DOHH2 (cell line): ENCODE data around the gene MMP1.

Experiments used
- H3F3A ChIP-seq: fragments of 200-600 bp; sonication (generic), shearing (Covaris generic); 2 replicates; pipeline ENCODE4 v1.6.0; 2016; ENCODE audit warnings: antibody characterized with exemption, mild to moderate bottlenecking; ENCODE audit not compliant: control insufficient read depth, insufficient read depth
- H3K27ac ChIP-seq: fragments of 200-600 bp; sonication (generic); 2 replicates; pipeline ENCODE4 v1.5.1; 2014; ENCODE audit warnings: low read depth, mild to moderate bottlenecking, low read length, moderate library complexity
- H3K27me3 ChIP-seq: fragments of 200-600 bp; sonication (generic); 2 replicates; pipeline ENCODE4 v1.6.1; 2014; ENCODE audit warnings: mild to moderate bottlenecking, low read length, mixed read lengths; ENCODE audit not compliant: control insufficient read depth
- H3K36me3 ChIP-seq: fragments of 200-600 bp; sonication (generic); 2 replicates; pipeline ENCODE4 v1.6.1; 2014; ENCODE audit warnings: mild to moderate bottlenecking, low read length, moderate library complexity, mixed read lengths; ENCODE audit not compliant: control insufficient read depth
- H3K4me1 ChIP-seq: fragments of 200-600 bp; sonication (generic); 2 replicates; pipeline ENCODE4 v1.6.1; 2014; ENCODE audit warnings: mild to moderate bottlenecking, low read length, mixed read lengths; ENCODE audit not compliant: control insufficient read depth
- H3K4me2 ChIP-seq: fragments of 200-600 bp; sonication (generic); 2 replicates; pipeline ENCODE4 v1.6.0; 2014; ENCODE audit warnings: mild to moderate bottlenecking, low read length, moderate library complexity
- H3K4me3 ChIP-seq: fragments of 200-600 bp; sonication (generic); 2 replicates; pipeline ENCODE4 v1.5.1; 2014; ENCODE audit warnings: mild to moderate bottlenecking, low read length, mixed read lengths
- H3K79me2 ChIP-seq: fragments of 200-600 bp; sonication (generic); 2 replicates; pipeline ENCODE4 v1.6.1; 2014; ENCODE audit warnings: mild to moderate bottlenecking, low read length, mixed read lengths; ENCODE audit not compliant: control insufficient read depth
- H3K9me2 ChIP-seq: fragments of 200-600 bp; sonication (generic); replicated peaks from 2 replicates; pipeline ENCODE4 v1.6.1; 2014; ENCODE audit warnings: mild to moderate bottlenecking, low read length, mixed read lengths; ENCODE audit not compliant: control insufficient read depth
- H3K9me3 ChIP-seq: fragments of 200-600 bp; sonication (generic); 2 replicates; pipeline ENCODE4 v1.6.1; 2014; ENCODE audit warnings: antibody characterized with exemption, low read length, mixed read lengths; ENCODE audit not compliant: control insufficient read depth, insufficient read depth
- H4K20me1 ChIP-seq: fragments of 200-600 bp; sonication (generic); 2 replicates; pipeline ENCODE4 v1.6.0; 2014; ENCODE audit warnings: low read depth, mild to moderate bottlenecking, antibody characterized with exemption, low read length, moderate library complexity; ENCODE audit not compliant: control insufficient read depth, insufficient read depth
- EZH2phosphoT487 ChIP-seq: fragments of 200-600 bp; sonication (generic); IDR thresholded peaks from 2 replicates; pipeline ENCODE4 v1.6.1; 2017; ENCODE audit warnings: borderline replicate concordance, mild to moderate bottlenecking, antibody characterized with exemption, low read length, moderate library complexity, mixed read lengths
- TF ChIP-seq, protein P1 (sequence below): fragments of 200-600 bp; sonication (generic); IDR thresholded peaks from one replicate; pipeline ENCODE4 v1.5.1; 2014; ENCODE audit warnings: antibody characterized with exemption, mild to moderate bottlenecking, low read depth, low read length; ENCODE audit not compliant: poor library complexity, severe bottlenecking

MMP1 gene

DNA sequence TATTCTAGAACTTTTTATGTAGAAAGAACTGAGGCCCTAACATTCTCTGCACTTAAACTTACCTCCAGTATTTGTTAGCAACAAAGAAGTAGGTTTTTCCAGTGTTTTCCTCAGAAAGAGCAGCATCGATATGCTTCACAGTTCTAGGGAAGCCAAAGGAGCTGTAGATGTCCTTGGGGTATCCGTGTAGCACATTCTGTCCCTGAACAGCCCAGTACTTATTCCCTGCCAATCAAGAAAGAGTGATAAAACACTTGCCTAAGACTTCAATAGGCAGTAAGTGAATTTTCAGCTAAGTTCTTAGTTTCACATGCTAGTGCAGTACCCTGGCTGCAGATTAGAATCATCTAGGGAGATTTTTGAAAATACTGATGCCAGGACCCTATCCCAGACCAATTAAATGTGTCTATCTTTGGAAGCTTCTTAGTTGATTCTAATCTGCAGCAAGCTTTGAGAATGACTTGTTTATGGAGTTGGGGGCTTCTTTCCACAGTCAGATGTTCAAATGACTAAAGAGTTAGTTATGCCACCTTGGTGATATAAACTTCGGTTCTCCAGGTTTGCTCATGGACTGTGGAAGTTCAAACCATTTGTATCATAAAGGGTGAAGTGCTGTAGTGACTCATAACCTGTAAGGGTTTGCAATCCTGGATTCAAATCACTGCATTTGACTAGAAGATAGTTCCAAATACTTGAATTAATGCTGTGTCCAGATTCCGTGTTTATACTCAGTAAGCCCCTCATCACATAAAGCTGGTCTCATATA lies 6.5 kb downstream of the MMP1 start:
- Histone ChIP-seq H3F3A (no peaks in the 10 kb centered on the region), H3K36me3 (no peaks in the 10 kb centered on the region), H3K9me2 (no peaks in the 10 kb centered on the region), H3K79me2 (no peaks in the 10 kb centered on the region), H3K4me2 (no peak overlapping the region), H3K4me3 (no peak overlapping the region), H4K20me1 (no peaks in the 10 kb centered on the region), H3K9me3 (no peaks in the 10 kb centered on the region), H3K27me3 (no peaks in the 10 kb centered on the region), H3K4me1 (no peaks in the 10 kb centered on the region), H3K27ac (no peak overlapping the region)
- TF ChIP-seq, protein P1, sequence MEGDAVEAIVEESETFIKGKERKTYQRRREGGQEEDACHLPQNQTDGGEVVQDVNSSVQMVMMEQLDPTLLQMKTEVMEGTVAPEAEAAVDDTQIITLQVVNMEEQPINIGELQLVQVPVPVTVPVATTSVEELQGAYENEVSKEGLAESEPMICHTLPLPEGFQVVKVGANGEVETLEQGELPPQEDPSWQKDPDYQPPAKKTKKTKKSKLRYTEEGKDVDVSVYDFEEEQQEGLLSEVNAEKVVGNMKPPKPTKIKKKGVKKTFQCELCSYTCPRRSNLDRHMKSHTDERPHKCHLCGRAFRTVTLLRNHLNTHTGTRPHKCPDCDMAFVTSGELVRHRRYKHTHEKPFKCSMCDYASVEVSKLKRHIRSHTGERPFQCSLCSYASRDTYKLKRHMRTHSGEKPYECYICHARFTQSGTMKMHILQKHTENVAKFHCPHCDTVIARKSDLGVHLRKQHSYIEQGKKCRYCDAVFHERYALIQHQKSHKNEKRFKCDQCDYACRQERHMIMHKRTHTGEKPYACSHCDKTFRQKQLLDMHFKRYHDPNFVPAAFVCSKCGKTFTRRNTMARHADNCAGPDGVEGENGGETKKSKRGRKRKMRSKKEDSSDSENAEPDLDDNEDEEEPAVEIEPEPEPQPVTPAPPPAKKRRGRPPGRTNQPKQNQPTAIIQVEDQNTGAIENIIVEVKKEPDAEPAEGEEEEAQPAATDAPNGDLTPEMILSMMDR, result no peak
- no peak for TF ChIP-seq EZH2phosphoT487

DNA sequence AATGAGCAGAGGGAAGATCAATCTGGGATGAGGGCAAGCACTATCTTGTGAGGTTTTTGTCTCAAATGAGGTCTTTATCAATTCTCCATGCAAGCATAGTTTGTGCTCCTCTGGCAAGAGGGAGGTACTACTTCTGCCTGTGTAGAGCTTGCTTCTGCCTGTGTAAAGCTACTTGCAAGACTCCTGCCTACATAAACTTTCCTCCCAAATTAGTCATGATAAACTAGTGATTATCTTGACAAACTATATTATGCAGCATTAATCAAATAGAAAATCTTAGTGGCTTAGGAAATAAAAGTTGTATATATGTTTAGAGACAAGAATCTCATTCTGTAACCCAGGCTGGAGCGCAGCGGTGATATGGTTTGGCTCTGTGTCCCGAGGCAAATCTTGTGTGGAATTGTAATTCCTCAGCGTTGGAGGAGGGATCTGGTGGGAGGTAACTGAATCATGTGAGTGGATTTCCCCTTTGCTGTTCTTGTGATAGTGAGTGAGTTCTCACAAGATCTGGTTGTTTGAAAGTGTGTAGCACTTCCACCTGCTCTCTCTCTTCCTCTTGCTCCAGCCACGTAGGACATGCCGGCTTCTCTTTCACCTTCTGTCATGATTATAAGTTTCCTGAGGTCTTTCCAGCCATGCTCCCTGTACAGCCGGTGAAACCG lies 9.5 kb downstream of the MMP1 start:
- Histone ChIP-seq H3K36me3 (no peaks in the 10 kb centered on the region), H3K27ac (no peak overlapping the region), H3K4me2 (no peak overlapping the region), H3K9me3 (no peaks in the 10 kb centered on the region), H3K4me3 (no peak overlapping the region), H3K9me2 (no peaks in the 10 kb centered on the region), H3K27me3 (no peaks in the 10 kb centered on the region), H3K79me2 (no peaks in the 10 kb centered on the region), H3K4me1 (no peaks in the 10 kb centered on the region), H3F3A (no peaks in the 10 kb centered on the region), H4K20me1 (no peaks in the 10 kb centered on the region)
- TF ChIP-seq EZH2phosphoT487, result no peak
- TF ChIP-seq, protein P1, result no peak

DNA sequence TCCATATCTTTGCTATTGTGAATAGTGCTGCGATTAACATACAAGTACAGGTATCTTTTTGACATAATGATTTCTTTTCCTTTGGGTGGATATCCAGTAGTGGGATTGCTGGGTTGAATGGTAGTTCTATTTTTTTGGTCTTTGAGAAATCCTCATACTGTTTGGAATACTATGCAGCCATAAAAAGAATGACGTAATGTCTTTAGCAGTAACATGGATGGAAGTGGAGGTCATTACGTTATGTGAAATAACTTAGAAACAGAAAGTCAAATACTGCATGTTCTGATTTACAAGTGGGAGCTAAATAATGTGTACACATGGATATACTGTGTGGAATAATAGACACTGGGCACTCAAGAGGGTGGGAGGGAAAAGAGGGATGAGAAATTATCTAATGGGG lies 13.6 kb downstream of the MMP1 start:
- Histone ChIP-seq H3F3A (no peaks in the 10 kb centered on the region), H4K20me1 (no peaks in the 10 kb centered on the region), H3K9me3 (no peaks in the 10 kb centered on the region), H3K4me3 (no peak overlapping the region), H3K4me2 (no peak overlapping the region), H3K27me3 (peaks cover 3% of the 10 kb centered on the region), H3K9me2 (no peaks in the 10 kb centered on the region), H3K79me2 (no peaks in the 10 kb centered on the region), H3K27ac (no peak overlapping the region), H3K36me3 (no peaks in the 10 kb centered on the region), H3K4me1 (no peaks in the 10 kb centered on the region)
- TF ChIP-seq EZH2phosphoT487, result no peak
- TF ChIP-seq, protein P1, result no peak
